Endothelial cell of umbilical vein (primary cell): Measurements from ENCODE around the gene SRD5A1. TPM values are rescaled to one million over a fixed set of nuclear protein-coding genes. Genes with fewer than 3 reads are reported as not detected.

Experiments used
- BruUV-seq: library from RNA; stranded (reverse); fragments of 400-500 nt; replicated peaks from 2 replicates; lab custom pipeline; 2021; lab: Mats Ljungman, UMichigan
- CTCF ChIA-PET: fragments of 300-600, 350-600 bp; sonication (Branson Sonifier 250); formaldehyde crosslinking; loops from one replicate; lab custom pipeline; 2021; ENCODE audit warnings: antibody characterized with exemption, inconsistent platforms; lab: Charles Lee
- POLR2A ChIA-PET: fragments of 300-600, 350-600 bp; sonication (Branson Sonifier 250); formaldehyde crosslinking; loops from one replicate; lab custom pipeline; 2021; ENCODE audit warnings: antibody characterized with exemption, inconsistent platforms; lab: Charles Lee
- DNase-seq: peaks from one replicate; pipeline ENCODE4 v3.0.0-alpha.2; 2011; ENCODE audit warnings: low read depth, low spot score
- FAIRE-seq: peaks from 2 replicates; lab custom pipeline; 2011; peaks lifted over from hg19 to GRCh38; lab: Jason Lieb, UNC
- H2AFZ ChIP-seq: 2 replicates; pipeline ENCODE4 v1.6.0; 2012; ENCODE audit warnings: low read depth, low read length, control low read depth, inconsistent platforms
- H3K27ac ChIP-seq: 2 replicates; pipeline ENCODE4 v1.5.1; 2011; ENCODE audit warnings: low read depth, mild to moderate bottlenecking, control low read depth, low read length, moderate library complexity; ENCODE audit not compliant: insufficient read depth
- H3K27me3 ChIP-seq, 2 experiments: 2 replicates each; pipeline versions ENCODE4 v1.6.0 to v1.6.1; 2011; ENCODE audit warnings: low read length in 2 of 2, mixed read lengths in 1 of 2; ENCODE audit not compliant: control insufficient read depth in 2 of 2, insufficient read depth in 2 of 2
- H3K36me3 ChIP-seq, 2 experiments: 2 replicates in 1 of 2; 3 replicates in 1 of 2; pipeline ENCODE4 v1.5.1; 2011; ENCODE audit warnings: low read length in 2 of 2, mild to moderate bottlenecking in 1 of 2, moderate library complexity in 1 of 2; ENCODE audit not compliant: control insufficient read depth in 2 of 2, insufficient read depth in 2 of 2; ENCODE audit errors: extremely low read depth in 1 of 2
- H3K4me1 ChIP-seq: 3 replicates; pipeline ENCODE4 v1.5.1; 2011; ENCODE audit warnings: mild to moderate bottlenecking, low read length; ENCODE audit not compliant: control insufficient read depth, insufficient read depth; ENCODE audit errors: extremely low read depth
- H3K4me2 ChIP-seq: 2 replicates; pipeline ENCODE4 v1.6.1; 2011; ENCODE audit warnings: low read length, control low read depth, mixed read lengths; ENCODE audit not compliant: insufficient read depth
- H3K4me3 ChIP-seq, 3 experiments: fragments of 200-600 bp in 1 of 3; sonication (generic), shearing (Covaris generic) in 1 of 3; replicated peaks in 1 of 3; 2 replicates each; pipeline ENCODE4 v1.5.1; 2011 to 2016; ENCODE audit warnings: control low read depth in 3 of 3, low read length in 3 of 3, mild to moderate bottlenecking in 2 of 3, inconsistent platforms in 1 of 3, low read depth in 1 of 3, moderate library complexity in 1 of 3; ENCODE audit not compliant: insufficient read depth in 1 of 3
- H3K79me2 ChIP-seq: 2 replicates; pipeline ENCODE4 v1.6.0; 2012; ENCODE audit warnings: low read length, inconsistent platforms; ENCODE audit not compliant: control insufficient read depth, insufficient read depth
- H3K9ac ChIP-seq: replicated peaks from 2 replicates; pipeline ENCODE3; 2011; ENCODE audit warnings: low read length, control low read depth; ENCODE audit not compliant: insufficient read depth; ENCODE audit errors: extremely low read depth
- H3K9me1 ChIP-seq: replicated peaks from 3 replicates; pipeline ENCODE4 v1.6.0; 2011; ENCODE audit warnings: mild to moderate bottlenecking, low read length; ENCODE audit not compliant: control insufficient read depth, insufficient read depth; ENCODE audit errors: extremely low read depth
- H3K9me3 ChIP-seq: replicated peaks from 2 replicates; pipeline ENCODE4 v1.5.1; 2012; ENCODE audit warnings: low read length, inconsistent platforms; ENCODE audit not compliant: control insufficient read depth, insufficient read depth
- H4K20me1 ChIP-seq: replicated peaks from 2 replicates; pipeline ENCODE3; 2011; ENCODE audit warnings: mild to moderate bottlenecking, low read length; ENCODE audit not compliant: control insufficient read depth, insufficient read depth; ENCODE audit errors: extremely low read depth
- EZH2 ChIP-seq: IDR thresholded peaks from 2 replicates; pipeline ENCODE4 v1.6.1; 2012; ENCODE audit warnings: borderline replicate concordance, low read depth, mild to moderate bottlenecking, moderate library complexity, low read length, inconsistent platforms; ENCODE audit not compliant: severe bottlenecking
- FOS ChIP-seq: IDR thresholded peaks from 2 replicates; pipeline ENCODE4 v1.6.1; 2011; ENCODE audit warnings: mild to moderate bottlenecking, low read length, moderate library complexity, borderline replicate concordance; ENCODE audit not compliant: insufficient read depth
- GATA2 ChIP-seq: IDR thresholded peaks from 2 replicates; pipeline ENCODE4 v1.7.0; 2011; ENCODE audit warnings: low read depth, mild to moderate bottlenecking, moderate library complexity, mixed read lengths, low read length; ENCODE audit not compliant: insufficient read length, insufficient read depth
- JUN ChIP-seq: IDR thresholded peaks from 2 replicates; pipeline ENCODE4 v1.6.1; 2011; ENCODE audit warnings: borderline replicate concordance, low read depth; ENCODE audit not compliant: insufficient read length, insufficient read depth
- MYC ChIP-seq: IDR thresholded peaks from one replicate; pipeline ENCODE4 v1.6.1; 2011; ENCODE audit warnings: mild to moderate bottlenecking, low read depth, low read length
- POLR2A ChIP-seq: IDR thresholded peaks from 2 replicates; pipeline ENCODE4 v1.6.1; 2012; ENCODE audit warnings: low read depth, mild to moderate bottlenecking, control low read depth, low read length
- POLR2AphosphoS5 ChIP-seq: IDR thresholded peaks from 2 replicates; pipeline ENCODE4 v1.6.1; 2012; ENCODE audit warnings: low read depth, mild to moderate bottlenecking, control low read depth, low read length, moderate library complexity; ENCODE audit not compliant: insufficient read depth
- dilution Hi-C: fragments of 300-500 bp; cut with MboI; formaldehyde crosslinking; loops from one replicate; pipeline ENCODE4 v1.15.0; 2019; ENCODE audit warnings: low sequenced_read_pairs; ENCODE audit not compliant: extremely low pct_ligation_motif_present
- intact Hi-C: fragments of 100-400 bp; cut with micrococcal nuclease; formaldehyde crosslinking; loops from one replicate; pipeline ENCODE4 v1.10.0; 2022
- polyA plus RNA-seq, 4 experiments: library from polyadenylated mRNA; depleted of rRNA in 3 of 4; stranded (reverse) in 3 of 4; unstranded in 1 of 4; fragments of >200 nt; gene quantifications; 2 replicates each; pipeline versions ENCODE4 v1.2.1 to v1.2.3, GENCODE V29; 2011 to 2012; ENCODE audit warnings: missing spikeins in 1 of 4
- total RNA-seq: library from RNA; stranded (reverse); gene quantifications from 2 replicates; pipeline ENCODE4 v1.2.3, GENCODE V29; 2021
- TF ChIP-seq, protein P1 (sequence below), 2 donors: IDR thresholded peaks; 1 replicate in 1 of 2; 2 replicates in 1 of 2; pipeline ENCODE4 v1.5.1; 2011; ENCODE audit warnings: low read length in 2 of 2, mild to moderate bottlenecking in 2 of 2, moderate library complexity in 2 of 2, control low read depth in 1 of 2, inconsistent platforms in 1 of 2, low read depth in 1 of 2; ENCODE audit not compliant: insufficient read depth in 1 of 2; ENCODE audit errors: extremely low read depth in 1 of 2
- TF ChIP-seq, protein P2 (sequence below): IDR thresholded peaks from 2 replicates; pipeline ENCODE4 v1.6.1; 2011; ENCODE audit not compliant: insufficient read depth, insufficient read length

SRD5A1 gene
- total and polyA plus RNA-seq, 2 donors (not counting 3 experiments of a cell fraction or from before 2014, with no cell fraction given): 11.6 to 14.8 TPM

DNA sequence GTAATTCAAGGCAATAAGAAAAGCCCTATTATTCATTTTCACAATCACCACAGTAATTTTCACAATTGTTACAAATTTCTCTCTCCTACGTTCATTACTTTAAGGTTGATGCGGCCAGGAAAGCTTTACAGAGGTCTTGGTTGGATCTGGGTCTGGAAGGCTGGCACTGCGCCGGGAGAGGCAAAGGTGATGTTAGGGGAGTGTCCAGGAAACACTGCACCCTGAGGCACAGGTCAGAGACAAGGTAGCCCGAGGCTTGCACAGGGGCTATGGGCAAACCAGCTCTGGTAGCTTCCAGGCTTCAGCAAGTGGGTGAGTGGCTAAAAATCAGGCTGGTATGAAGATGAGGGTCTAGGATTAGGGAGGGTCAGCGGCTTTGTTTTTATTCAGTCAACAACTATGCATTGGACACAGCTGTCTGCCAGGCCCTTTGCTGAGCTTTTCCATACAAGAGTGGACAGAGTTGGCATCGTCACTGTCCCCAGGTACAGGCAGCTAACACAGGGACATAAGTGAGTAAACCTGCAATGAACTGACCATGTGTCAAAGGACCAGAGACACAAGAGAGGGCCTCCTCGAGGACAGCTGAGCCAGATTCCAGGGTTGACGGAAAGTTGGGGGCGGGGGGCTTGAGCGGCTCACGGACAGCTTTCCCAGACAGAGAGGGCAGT, 67.6 kb downstream of the SRD5A1 start:
- DNase-seq: no peak
- no peak for TF ChIP-seq POLR2A
- TF ChIP-seq, protein P1, sequence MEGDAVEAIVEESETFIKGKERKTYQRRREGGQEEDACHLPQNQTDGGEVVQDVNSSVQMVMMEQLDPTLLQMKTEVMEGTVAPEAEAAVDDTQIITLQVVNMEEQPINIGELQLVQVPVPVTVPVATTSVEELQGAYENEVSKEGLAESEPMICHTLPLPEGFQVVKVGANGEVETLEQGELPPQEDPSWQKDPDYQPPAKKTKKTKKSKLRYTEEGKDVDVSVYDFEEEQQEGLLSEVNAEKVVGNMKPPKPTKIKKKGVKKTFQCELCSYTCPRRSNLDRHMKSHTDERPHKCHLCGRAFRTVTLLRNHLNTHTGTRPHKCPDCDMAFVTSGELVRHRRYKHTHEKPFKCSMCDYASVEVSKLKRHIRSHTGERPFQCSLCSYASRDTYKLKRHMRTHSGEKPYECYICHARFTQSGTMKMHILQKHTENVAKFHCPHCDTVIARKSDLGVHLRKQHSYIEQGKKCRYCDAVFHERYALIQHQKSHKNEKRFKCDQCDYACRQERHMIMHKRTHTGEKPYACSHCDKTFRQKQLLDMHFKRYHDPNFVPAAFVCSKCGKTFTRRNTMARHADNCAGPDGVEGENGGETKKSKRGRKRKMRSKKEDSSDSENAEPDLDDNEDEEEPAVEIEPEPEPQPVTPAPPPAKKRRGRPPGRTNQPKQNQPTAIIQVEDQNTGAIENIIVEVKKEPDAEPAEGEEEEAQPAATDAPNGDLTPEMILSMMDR (IDR thresholded peaks at IDR 0.05; ENCODE audit: extremely low read depth in 1 of 2, insufficient read depth in 1 of 2, low read depth in 1 of 2, low read length in 2 of 2): no peak
- no peak for TF ChIP-seq JUN
- TF ChIP-seq EZH2: no peak
- TF ChIP-seq GATA2: no peak
- TF ChIP-seq, protein P2, sequence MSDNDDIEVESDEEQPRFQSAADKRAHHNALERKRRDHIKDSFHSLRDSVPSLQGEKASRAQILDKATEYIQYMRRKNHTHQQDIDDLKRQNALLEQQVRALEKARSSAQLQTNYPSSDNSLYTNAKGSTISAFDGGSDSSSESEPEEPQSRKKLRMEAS: no peak
- no peak for TF ChIP-seq MYC
- no peak for TF ChIP-seq FOS
- no peak for TF ChIP-seq POLR2AphosphoS5
- H3K27ac ChIP-seq: no peak overlapping the region
- H3K4me2 ChIP-seq: no peak overlapping the region
- H3K4me3 ChIP-seq: no peak overlapping the region
- H3K9me3 ChIP-seq: no peaks in the 10 kb centered on the region
- BruUV-seq: no TSS peak
- no peaks in the 10 kb centered on the region for H4K20me1 ChIP-seq
- no peak overlapping the region for H2AFZ ChIP-seq
- CTCF ChIA-PET: no interaction called here
- no peak overlapping the region for H3K9ac ChIP-seq
- POLR2A ChIA-PET: no interaction called here
- no peaks in the 10 kb centered on the region for H3K9me1 ChIP-seq
- H3K36me3 ChIP-seq: no peaks in the 10 kb centered on the region
- dilution Hi-C loops: no loop called here
- intact Hi-C loops: no loop called here
- H3K27me3 ChIP-seq: peaks cover 3 to 23% of the 10 kb centered on the region in 2 experiments
- no peak for FAIRE-seq
- H3K79me2 ChIP-seq: no peaks in the 10 kb centered on the region
- no peaks in the 10 kb centered on the region for H3K4me1 ChIP-seq
